GM18526 (cell line): Measurements from ENCODE around the gene ARL15.

Experiments
- POLR2A ChIP-seq: IDR thresholded peaks from 3 replicates; pipeline ENCODE4 v1.6.1; 2011; ENCODE audit not compliant: insufficient read length; ENCODE audit errors: extremely low read depth

ARL15 gene

GRCh38 chr5:54296386-54296785 is 14.0 kb downstream of the ARL15 start:
- no peak for TF ChIP-seq POLR2A

- no peak for TF ChIP-seq POLR2A
Measured at GRCh38 chr5:54295651-54296276, 14.6 kb downstream of the ARL15 start.

GRCh38 chr5:54294097-54294667 is 16.2 kb downstream of the ARL15 start:
- TF ChIP-seq POLR2A, result no peak

- no peak for TF ChIP-seq POLR2A
Measured at GRCh38 chr5:54292866-54293265, 17.5 kb downstream of the ARL15 start.

- TF ChIP-seq POLR2A, result no peak
Measured at GRCh38 chr5:54291498-54291897, 18.9 kb downstream of the ARL15 start.

GRCh38 chr5:54289769-54290168 is 20.6 kb downstream of the ARL15 start:
- TF ChIP-seq POLR2A, result no peak

- TF ChIP-seq POLR2A, result no peak
Measured at GRCh38 chr5:54288568-54289217, 21.7 kb downstream of the ARL15 start.

- TF ChIP-seq POLR2A, result no peak
Measured at GRCh38 chr5:54285686-54286085, 24.7 kb downstream of the ARL15 start.

- TF ChIP-seq POLR2A, result no peak
Measured at GRCh38 chr5:54284586-54284985, 25.8 kb downstream of the ARL15 start.

- TF ChIP-seq POLR2A, result no peak
Measured at GRCh38 chr5:54282876-54283275, 27.5 kb downstream of the ARL15 start.

GRCh38 chr5:54281960-54282692 is 28.2 kb downstream of the ARL15 start:
- no peak for TF ChIP-seq POLR2A

GRCh38 chr5:54279960-54280359 is 30.4 kb downstream of the ARL15 start:
- TF ChIP-seq POLR2A, result no peak

GRCh38 chr5:54278979-54279717 is 31.2 kb downstream of the ARL15 start:
- TF ChIP-seq POLR2A, result no peak

- TF ChIP-seq POLR2A, result no peak
Measured at GRCh38 chr5:54278036-54278830, 32.1 kb downstream of the ARL15 start.
